ENCODE data around the gene IGSF23. TPM values are rescaled to one million over a fixed set of nuclear protein-coding genes. Genes with fewer than 3 reads are reported as not detected.
"Not testable (repeated sequence)": the region's sequence is repeated elsewhere in the genome, so short reads cannot be mapped to it uniquely, and the experiment has no call there.

The IGSF23 gene
- polyA plus RNA-seq, 1 donor from 2014 or later, result not detected

DNA sequence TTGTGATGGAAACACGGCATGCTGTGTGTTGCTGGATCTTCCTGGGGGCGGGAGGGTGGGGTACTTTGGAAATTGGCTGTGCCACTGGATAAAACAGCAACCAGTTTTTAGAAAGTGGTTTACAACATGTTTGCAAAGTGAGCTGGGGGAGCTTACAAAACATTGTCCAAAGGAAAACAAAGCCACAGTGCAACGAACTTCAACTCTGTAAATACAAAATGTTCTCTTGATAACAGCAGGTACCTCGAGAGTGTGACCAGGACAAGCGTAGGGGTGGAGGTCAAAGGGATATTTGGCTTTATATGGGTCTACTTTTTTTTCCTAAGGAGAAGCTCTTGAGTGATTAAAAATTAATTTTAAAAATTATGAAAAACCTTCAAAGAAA, 2.5 kb downstream of the IGSF23 start:
- Mint-ChIP-seq H3K9me3 (peaks cover 0 to 2% (median 0%) of the 10 kb centered on the region in 3 donors), H3K36me3 (no peaks in the 10 kb centered on the region), H3K27ac (no peak overlapping the region), H3K27me3 (no peaks in the 10 kb centered on the region), H3K4me3 (no peak overlapping the region), H3K4me1 (no peaks in the 10 kb centered on the region)

DNA sequence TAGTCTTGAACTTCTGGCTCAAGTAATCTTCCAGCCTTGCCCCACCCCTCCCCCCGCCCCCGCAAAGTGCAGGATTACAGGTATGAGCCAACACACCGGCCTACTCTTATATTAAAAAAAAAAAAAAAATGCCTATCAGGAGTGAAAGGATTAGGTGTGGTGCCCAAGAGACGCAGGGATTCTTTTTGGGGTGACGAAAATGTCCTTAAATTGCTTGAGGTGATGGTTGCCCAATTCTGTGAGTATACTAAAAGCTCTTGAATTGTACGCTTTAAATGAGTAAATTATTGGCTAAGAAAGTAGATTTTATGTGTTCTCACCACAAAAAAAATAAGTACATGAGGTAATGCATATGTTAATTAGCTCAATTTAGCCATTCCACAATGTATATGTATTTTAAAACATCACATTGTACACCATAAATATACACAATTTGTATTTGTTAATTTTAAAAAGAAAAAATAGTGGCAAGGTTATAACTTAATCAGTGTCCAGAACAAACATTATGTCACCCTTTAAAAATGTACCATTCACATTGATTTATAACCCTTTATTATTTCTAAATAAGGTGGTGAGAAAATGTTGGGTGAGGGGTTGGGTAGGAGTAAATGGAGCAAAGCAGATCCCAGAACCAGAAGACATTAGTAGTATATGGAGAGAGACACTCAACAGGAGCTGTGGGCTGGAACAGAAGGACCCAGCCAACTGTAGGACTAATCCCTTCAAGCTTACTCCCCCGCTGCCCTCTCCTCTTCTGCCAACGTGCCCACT, 3.9 kb downstream of the IGSF23 start:
- Mint-ChIP-seq H3K36me3 (no peaks in the 10 kb centered on the region), H3K9me3 (peaks cover 0 to 3% (median 0%) of the 10 kb centered on the region in 3 donors), H3K27ac (no peak overlapping the region), H3K27me3 (no peaks in the 10 kb centered on the region), H3K4me1 (no peaks in the 10 kb centered on the region), H3K4me3 (no peak overlapping the region)

DNA sequence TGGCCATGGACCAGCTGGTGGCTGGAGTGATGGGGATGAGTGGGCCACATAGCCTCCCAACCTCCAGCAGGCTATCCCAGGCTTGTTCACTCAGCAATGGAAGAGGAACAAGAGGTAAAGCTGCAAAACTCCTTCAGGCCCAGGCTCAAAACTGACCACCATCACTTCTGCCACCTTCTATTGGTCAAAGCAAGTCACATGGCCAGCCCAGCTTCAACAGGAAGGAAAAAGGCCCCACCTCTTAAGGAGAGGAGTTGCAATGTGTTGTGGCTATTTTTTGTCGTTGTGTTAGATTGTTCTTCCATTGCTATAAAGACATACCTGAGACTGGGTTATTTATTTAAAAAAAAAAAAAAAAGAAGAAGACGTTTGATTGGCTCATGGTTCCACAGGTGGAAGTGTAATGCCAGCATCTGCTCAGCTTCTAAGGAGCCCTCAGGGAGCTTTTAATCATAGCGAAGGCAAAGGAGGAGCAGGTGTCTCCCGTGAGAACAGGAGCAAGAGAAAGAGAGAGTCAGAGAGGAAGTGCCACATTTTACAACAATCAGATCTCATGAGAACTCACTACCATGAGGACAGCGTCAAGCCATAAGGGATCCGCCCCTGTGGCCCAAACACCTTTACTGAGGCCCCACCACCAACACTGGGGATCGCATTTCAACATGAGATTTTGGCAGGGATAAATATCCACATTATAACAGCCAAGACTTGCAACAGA, 5.4 kb downstream of the IGSF23 start:
- H3K27me3 Mint-ChIP-seq, result peaks cover 4% of the 10 kb centered on the region
- H3K36me3 Mint-ChIP-seq, result no peaks in the 10 kb centered on the region
- H3K9me3 Mint-ChIP-seq, result peaks cover 0 to 2% (median 0%) of the 10 kb centered on the region in 3 donors
- H3K4me3 Mint-ChIP-seq, result no peak overlapping the region
- H3K27ac Mint-ChIP-seq, result no peak overlapping the region
- no peaks in the 10 kb centered on the region for H3K4me1 Mint-ChIP-seq

DNA sequence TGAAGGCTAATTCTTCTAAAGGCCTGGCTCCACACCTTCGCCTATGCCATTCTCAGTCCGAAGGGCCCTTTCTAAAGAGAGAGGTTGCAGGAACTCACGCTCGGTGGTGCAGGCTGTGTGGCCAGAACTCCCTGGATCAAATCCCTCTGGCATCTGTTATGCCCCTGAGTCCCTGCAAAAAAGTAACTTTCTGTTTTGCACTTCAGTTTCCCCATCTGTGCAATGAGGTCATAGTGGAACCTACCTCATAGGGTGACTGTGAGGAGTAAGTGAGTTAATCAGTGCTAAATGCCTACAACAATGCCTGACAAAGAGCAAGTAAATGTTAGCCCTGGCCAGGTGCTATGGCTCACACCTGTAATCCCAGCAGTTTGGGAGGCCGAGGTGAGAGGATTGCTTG, 7.3 kb downstream of the IGSF23 start:
- H3K4me3 Mint-ChIP-seq, result no peak overlapping the region
- H3K27ac Mint-ChIP-seq, result no peak overlapping the region
- no peaks in the 10 kb centered on the region for H3K4me1 Mint-ChIP-seq
- H3K36me3 Mint-ChIP-seq, result no peaks in the 10 kb centered on the region
- peaks cover 4% of the 10 kb centered on the region for H3K27me3 Mint-ChIP-seq
- peaks cover 0 to 2% (median 0%) of the 10 kb centered on the region in 3 donors for H3K9me3 Mint-ChIP-seq

DNA sequence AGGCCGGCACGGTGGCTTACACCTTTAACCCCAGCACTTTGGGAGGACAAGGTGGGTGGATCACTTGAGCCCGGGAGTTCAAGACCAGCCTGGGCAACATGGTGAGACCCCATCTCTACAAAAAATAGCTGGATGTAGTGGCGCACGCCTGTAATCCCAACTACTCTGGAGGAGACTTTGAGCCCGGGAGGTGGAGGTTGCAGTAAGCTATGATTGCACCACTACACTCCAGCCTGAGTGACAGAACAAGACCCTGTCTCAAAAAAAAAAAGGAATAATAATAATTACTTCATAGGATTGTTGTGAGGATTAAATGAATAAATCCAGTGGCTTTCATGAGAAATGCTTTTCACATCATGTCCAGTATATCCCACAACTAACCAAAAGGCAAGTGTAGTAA, 8.0 kb downstream of the IGSF23 start:
- no peaks in the 10 kb centered on the region for H3K4me1 Mint-ChIP-seq
- peaks cover 0 to 2% (median 0%) of the 10 kb centered on the region in 3 donors for H3K9me3 Mint-ChIP-seq
- H3K4me3 Mint-ChIP-seq, result no peak overlapping the region
- no peak overlapping the region for H3K27ac Mint-ChIP-seq
- peaks cover 6% of the 10 kb centered on the region for H3K27me3 Mint-ChIP-seq
- H3K36me3 Mint-ChIP-seq, result no peaks in the 10 kb centered on the region

DNA sequence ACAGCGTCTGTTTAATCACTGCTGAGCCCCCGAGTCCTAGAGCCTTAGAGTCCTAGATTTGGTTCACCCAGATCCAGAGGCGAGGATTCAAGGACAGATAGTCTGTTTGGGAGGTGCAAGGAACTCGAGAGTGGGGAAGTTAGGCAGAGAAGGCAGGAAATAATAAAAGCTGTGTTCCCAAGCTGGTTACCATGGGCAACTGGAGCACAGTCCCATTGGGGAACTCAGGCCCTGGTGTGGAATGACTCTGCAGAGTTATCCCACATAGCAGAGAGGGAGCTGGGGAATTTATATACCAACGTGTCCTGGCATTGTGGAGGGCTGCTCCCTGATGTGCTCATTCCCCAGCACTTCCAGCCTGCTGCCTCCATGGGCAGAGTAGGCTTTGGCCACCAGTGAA, 9.7 kb downstream of the IGSF23 start:
- Mint-ChIP-seq H3K27me3 (peaks cover 12% of the 10 kb centered on the region), H3K4me3 (no peak overlapping the region), H3K4me1 (no peaks in the 10 kb centered on the region), H3K9me3 (peaks cover 0 to 5% (median 0%) of the 10 kb centered on the region in 3 donors), H3K27ac (no peak overlapping the region), H3K36me3 (no peaks in the 10 kb centered on the region)

DNA sequence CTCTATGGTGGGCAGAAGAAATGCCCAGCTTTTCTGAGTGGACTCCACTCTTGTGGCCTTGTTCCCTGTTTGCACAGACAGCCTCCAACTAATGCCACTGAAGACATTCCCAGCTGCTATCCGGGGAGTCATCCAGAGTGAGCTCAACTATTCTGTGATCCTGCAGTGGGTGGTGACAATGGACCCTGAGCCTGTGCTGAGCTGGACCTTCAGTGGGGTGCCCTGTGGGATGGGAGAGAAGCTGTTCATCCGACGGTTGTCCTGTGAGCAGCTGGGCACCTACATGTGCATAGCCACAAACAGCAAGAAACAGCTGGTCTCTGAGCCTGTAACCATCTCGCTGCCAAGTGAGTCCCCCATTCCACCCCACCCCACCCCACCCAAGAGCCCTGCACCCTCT, 10.3 kb downstream of the IGSF23 start:
- no peaks in the 10 kb centered on the region for H3K4me1 Mint-ChIP-seq
- H3K27ac Mint-ChIP-seq, result no peak overlapping the region
- peaks cover 14% of the 10 kb centered on the region for H3K27me3 Mint-ChIP-seq
- no peaks in the 10 kb centered on the region for H3K36me3 Mint-ChIP-seq
- H3K4me3 Mint-ChIP-seq, result no peak overlapping the region
- H3K9me3 Mint-ChIP-seq, result peaks cover under 1 to 5% (median 2%) of the 10 kb centered on the region in 3 donors

DNA sequence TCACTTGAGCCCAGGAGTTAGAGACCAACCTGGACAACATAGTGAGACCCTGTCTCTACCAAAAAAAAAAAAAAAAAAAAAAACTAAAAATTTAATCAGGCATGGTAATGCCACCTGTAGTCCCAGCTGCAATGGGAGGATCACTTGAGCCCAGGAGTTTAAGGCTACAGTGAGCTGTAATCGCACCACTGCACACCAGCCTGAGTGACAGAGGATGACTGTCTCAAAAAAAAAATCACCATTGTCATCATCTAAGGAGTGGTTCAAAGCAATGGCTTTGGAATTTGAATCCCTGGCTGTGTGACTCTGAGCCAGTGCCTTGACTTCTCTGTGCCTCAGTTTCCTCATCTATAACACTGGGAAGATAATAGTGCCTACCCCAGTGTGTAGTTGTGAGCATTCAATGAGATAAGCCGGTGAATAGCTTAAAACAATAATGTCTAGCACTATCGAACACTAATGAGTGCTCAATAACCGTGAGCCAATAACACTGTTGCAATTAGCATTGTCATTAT, 11.5 kb downstream of the IGSF23 start:
- no peak overlapping the region for H3K4me3 Mint-ChIP-seq
- H3K4me1 Mint-ChIP-seq, result no peaks in the 10 kb centered on the region
- peaks cover 1 to 6% (median 4%) of the 10 kb centered on the region in 3 donors for H3K9me3 Mint-ChIP-seq
- no peak overlapping the region for H3K27ac Mint-ChIP-seq
- H3K27me3 Mint-ChIP-seq, result peaks cover 16% of the 10 kb centered on the region
- no peaks in the 10 kb centered on the region for H3K36me3 Mint-ChIP-seq

DNA sequence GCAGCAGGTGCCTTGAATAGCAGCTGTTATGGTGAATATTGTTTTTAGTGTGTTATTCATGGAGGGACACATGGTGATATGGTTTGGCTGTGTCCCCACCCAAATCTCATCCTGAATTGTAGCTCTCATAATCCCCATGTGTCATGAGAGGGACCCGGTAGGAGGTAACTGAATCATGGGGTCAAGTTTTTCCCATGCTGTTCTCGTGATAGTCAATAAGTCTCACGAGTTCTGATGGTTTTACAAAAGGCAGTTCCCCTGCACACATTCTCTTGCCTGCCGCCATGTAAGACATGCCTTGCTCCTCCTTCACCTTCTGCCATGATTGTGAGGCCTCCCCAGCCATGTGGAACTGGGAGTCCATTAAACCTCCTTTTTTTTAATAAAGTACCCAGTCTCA, 12.3 kb downstream of the IGSF23 start:
- not testable (repeated sequence) for H3K27ac Mint-ChIP-seq, H3K4me3 Mint-ChIP-seq, H3K9me3 Mint-ChIP-seq, H3K36me3 Mint-ChIP-seq, H3K4me1 Mint-ChIP-seq
- H3K27me3 Mint-ChIP-seq, result peaks cover 18% of the 10 kb centered on the region

DNA sequence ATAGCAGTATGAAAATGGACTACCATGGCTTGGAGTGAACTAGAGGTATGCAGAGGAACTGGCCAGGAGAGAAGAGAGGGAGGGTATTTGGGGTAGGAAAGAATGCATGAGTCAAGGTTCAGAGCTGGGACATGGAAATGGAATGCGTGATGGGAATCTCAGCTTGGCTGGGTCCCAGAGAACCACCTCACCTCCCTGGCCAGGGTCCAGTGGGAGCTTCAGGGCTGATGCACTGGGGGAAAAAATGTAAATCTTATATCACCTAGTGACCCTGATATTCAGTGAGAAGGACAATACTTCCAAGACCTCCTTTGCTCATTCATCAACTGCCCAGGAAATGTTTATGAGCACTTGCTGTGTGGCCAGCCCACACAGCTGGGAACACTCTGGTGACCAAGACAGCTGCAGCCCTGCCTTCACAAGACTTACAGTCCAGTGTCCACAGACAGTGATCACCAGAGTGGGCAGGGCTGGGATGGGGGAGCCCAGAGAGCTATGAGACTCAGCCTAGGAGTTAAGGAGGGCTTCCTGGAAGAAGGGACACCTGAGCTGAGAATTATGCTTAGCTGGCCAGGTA, 12.8 kb downstream of the IGSF23 start:
- Mint-ChIP-seq H3K4me1 (no peaks in the 10 kb centered on the region), H3K27ac (peak overlapping the region in 1 of 3 donors; percentile 72), H3K4me3 (no peak overlapping the region), H3K27me3 (peaks cover 22% of the 10 kb centered on the region), H3K36me3 (no peaks in the 10 kb centered on the region), H3K9me3 (peaks cover 1 to 7% (median 4%) of the 10 kb centered on the region in 3 donors)

DNA sequence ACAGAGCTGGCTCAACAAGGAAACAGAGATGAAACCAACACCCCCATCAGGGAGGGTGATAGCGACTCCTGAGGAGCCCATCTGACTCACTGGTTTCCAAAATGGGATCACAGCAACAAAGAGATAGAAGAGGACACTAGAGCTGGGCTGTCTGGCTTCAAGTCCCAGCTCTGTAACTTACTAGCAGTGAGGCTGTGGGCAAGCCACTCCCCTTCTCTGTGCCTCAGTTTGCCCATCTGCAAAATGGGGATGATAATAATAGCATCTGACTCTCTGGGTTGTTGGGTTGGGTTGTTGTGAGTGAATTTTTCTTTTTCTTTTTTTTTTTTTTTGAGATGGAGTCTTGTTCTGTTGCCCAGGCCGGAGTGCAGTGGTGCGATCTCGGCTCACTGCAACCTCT, 14.3 kb downstream of the IGSF23 start:
- Mint-ChIP-seq H3K9me3 (peaks cover 1 to 7% (median 4%) of the 10 kb centered on the region in 3 donors), H3K27ac (no peak overlapping the region), H3K4me3 (no peak overlapping the region), H3K27me3 (peaks cover 21% of the 10 kb centered on the region), H3K4me1 (no peaks in the 10 kb centered on the region), H3K36me3 (no peaks in the 10 kb centered on the region)

DNA sequence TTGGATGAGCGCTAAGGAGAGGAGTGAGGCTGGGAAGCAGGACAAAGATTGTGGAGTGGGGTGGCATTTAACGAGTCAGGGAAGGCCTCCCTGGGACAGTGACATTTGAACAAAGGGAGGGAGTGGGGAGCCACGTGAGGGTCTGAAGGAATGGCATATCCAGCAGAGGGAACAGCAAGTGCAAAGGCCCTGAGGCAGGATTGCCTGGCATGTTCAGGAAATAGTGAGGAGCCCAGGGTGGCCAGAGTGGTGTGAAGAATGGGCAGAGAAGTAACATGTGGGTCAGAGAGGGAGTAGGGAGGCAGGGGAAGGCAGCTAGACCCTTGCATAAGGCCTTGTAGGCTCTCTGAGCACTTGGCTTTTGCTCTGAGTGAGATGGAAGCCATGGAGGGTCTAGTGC, 15.4 kb downstream of the IGSF23 start:
- Mint-ChIP-seq H3K27me3 (peaks cover 17% of the 10 kb centered on the region), H3K4me1 (no peaks in the 10 kb centered on the region), H3K27ac (no peak overlapping the region)

DNA sequence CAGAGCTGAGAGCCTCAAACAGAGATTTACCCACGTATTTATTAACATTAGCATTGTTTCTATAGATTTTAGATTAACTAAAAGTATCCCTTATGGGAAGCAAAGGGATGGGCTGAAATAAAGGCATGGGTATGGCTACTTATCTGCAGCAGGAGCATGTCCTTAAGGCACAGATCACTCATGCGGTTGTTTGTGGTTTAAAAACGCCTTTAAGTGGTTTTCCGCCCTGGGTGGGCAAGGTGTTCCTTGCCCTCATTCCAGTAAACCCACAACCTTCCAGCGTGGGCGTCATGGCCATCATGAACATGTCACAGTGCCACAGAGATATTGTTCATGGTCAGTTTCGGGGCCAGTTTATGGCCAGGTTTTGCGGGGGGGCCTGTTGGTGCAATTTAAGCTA, 18.2 kb downstream of the IGSF23 start:
- Mint-ChIP-seq H3K9me3 (peaks cover 3 to 11% (median 7%) of the 10 kb centered on the region in 3 donors), H3K27me3 (peaks cover 20% of the 10 kb centered on the region)
- H3K36me3 Mint-ChIP-seq, H3K4me3 Mint-ChIP-seq, H3K27ac Mint-ChIP-seq, H3K4me1 Mint-ChIP-seq: not testable (repeated sequence)

More for the DNA sequence above, 15.4 kb downstream of the IGSF23 start:
- no peak overlapping the region for H3K4me3 Mint-ChIP-seq
- no peaks in the 10 kb centered on the region for H3K36me3 Mint-ChIP-seq
- H3K9me3 Mint-ChIP-seq, result peaks cover 1 to 7% (median 4%) of the 10 kb centered on the region in 3 donors

DNA sequence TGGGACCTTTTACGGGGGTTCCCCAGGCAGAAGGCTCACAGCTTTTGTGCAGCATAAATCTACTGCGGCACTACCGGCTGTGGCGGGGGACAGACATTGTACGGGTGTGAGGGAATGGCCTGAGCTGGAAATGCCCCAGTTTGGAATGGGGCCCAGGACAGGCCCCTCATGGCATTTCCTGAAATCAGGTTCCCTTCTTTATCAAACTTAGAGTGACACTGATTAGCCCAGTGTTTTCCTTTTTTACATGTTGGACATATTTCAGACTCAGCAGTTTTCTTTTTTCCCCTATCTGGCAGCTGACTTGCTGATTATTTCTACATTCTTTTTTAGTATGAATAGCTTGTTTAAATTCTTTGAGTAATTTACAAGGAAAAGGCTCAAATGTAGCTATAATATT, 20.7 kb downstream of the IGSF23 start:
- not testable (repeated sequence) for H3K9me3 Mint-ChIP-seq, H3K27ac Mint-ChIP-seq, H3K4me3 Mint-ChIP-seq, H3K4me1 Mint-ChIP-seq, H3K36me3 Mint-ChIP-seq
- H3K27me3 Mint-ChIP-seq, result peaks cover 12% of the 10 kb centered on the region

DNA sequence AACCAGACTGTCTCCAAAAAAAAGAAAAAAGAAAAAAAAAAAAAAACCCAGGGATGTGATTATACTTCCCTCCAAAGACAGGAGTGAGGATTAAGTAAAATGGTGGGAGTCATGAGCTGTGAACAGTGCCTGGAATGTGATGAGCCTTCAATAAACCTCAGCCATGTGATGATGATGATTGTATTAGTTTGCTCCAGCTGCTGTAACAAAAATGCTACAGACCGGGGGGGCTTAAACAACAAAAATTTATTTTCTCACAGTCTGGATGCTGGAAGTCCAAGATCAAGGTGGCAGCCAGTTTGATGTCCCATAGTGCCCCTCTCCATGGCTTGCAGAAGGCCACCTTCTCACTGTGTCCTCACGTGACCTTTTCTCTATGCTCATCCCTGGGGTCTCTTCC, 21.4 kb downstream of the IGSF23 start:
- peaks cover 12% of the 10 kb centered on the region for H3K27me3 Mint-ChIP-seq
- no peak overlapping the region for H3K4me3 Mint-ChIP-seq
- H3K4me1 Mint-ChIP-seq, result no peaks in the 10 kb centered on the region
- H3K9me3 Mint-ChIP-seq, result peaks cover 2 to 7% (median 5%) of the 10 kb centered on the region in 3 donors
- H3K27ac Mint-ChIP-seq, result no peak overlapping the region
- no peaks in the 10 kb centered on the region for H3K36me3 Mint-ChIP-seq
